HG03469 (cell line): ENCODE data around the gene ZNF30.
"Not testable (repeated sequence)": the region's sequence is repeated elsewhere in the genome, so short reads cannot be mapped to it uniquely, and the experiment has no call there.

Source experiments
- ATAC-seq: cut with Tn5 transposase; IDR thresholded peaks from one replicate; pipeline ENCODE4 v1.9.1; 2021; ENCODE audit warnings: mild to moderate bottlenecking, moderate library complexity, moderate number of reproducible peaks; ENCODE audit not compliant: unreplicated experiment

ZNF30 gene

DNA sequence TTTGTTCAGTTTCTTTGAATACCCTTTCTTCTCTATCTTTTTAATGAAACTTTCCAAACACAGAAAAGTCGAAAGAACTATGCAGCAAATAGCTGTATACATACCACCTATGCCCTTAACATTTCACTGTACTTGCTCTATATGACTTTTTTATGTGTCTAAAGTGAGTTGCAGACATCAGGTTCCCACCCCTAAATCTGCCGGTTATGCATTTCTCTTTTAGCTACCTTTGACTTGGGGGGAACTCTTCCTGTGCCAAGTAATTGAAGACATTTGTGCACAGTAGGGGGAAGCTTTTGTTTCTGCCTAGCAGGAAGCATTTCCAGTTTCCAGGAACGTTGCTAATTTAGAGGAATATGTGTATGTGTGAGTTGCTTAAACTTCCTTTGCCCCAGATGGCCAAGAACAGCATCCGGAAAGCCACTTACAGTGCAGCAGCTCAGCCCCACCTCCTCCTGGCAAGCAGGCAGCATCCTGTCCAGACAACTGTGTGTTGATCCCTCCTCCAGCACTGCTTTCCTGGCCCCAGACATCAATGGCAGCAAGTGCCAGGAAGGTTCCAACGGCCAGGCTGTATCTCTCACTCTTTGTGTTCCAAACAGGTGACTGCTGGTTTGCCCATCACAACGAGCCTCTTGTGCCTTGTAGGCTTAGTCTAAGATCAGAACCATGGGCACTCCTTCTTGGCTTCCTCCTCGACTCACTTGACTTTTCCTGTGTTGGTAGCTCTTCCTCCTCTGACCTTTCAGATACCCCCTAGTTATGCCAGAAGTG is 58.7 kb downstream of the ZNF30 start:
- no peak for ATAC-seq

DNA sequence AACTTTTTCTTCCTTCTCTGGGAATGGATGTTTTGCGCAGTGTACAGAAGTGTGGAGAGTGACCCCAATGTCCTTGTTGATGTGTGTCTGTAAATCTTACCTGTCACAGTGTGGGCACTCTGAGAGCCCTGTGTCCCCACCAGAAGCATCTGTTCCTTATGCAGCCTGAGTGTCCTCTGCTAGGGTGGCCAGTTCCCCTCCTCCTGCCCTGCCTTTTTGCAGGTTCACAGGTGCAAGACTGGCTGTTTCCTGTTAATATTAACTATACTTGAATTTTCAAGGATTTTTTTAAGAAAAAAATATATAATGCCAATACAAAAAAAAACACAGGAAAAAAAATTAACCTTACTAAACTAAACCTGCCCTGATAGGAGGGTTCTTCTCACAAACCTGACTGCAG is 61.4 kb downstream of the ZNF30 start:
- no peak for ATAC-seq

DNA sequence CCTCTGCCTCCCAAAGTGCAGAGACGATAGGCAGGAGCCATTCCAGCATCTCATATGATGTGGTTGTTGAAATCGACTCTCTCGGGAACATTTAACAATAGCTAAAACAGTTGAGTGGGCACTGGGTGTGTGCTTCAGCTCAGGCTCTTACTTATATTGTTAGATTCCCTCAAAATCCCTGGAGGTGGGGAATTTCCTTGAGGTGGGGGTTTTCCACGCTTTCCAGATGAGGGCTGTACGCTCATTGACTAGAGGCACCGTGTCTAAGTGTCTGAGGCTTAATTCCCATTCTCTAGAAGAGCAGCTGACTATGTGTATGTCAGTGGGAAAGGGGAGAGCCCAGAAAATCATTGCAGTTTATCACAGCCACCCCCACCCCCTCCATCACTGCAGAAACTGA is 62.6 kb downstream of the ZNF30 start:
- no peak for ATAC-seq

DNA sequence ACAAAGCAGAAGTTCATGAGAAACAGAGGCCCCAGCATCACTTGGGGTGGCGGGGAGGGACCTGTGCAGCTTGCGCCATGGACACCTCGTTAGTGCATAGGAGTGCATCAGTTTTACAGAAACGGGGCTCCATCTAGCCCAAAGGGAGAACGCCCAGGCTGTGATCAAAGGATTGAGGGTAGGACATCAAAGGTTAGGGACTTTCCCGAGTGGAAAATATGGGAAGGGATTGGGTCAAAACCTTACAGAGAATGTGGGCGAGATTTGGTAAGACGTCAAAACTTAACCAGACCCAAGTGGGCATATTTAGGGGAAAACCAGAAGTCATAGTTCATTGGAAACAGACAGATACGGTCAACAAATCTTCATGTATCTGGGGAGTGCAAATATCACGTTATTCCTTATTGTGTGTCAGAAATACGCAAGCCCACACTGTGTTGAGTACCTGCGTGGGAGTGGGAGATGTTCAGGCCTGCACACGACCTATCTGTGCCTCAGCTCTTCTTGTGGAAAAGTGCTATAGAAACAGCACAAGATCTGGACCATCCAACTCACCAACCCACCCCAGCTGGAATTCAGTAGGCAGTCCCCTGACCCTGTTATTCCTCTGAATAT is 64.0 kb downstream of the ZNF30 start:
- ATAC-seq: no peak

DNA sequence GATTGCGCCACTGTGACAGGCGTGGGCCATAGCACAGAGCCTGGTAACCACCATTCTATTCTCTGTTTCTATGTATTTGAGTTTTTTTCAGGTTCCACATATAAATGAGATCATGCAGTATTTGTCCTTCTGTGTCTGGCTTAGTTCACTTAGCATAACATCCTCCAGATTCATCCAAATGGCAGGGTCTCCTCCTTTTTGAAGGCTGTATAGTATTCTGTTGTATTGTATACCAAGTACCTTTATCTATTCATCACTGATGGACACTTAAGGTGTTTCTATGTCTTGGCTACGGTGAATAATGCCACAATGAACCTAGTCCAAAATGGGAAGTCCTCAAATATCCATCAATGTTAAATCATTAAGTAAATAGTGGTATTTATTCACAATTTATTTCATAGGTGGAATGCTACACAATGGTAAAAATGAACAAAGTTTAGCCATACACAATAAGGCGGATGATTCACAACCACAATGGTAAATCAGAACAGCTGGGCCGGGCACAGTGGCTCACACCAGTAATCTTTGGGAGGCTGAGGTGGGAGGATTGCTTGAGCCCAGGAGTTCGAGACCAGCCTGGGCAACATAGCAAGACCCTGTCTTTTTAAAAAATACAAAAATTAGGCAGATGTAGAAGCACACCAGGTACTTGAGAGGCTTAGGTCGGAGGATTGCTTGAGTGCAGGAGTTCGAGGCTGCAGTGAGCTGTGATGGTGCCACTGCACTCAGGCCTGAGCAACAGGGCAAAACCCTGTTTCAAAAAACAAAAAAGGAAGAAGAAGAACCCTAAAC is 65.0 kb downstream of the ZNF30 start:
- ATAC-seq: no peak

DNA sequence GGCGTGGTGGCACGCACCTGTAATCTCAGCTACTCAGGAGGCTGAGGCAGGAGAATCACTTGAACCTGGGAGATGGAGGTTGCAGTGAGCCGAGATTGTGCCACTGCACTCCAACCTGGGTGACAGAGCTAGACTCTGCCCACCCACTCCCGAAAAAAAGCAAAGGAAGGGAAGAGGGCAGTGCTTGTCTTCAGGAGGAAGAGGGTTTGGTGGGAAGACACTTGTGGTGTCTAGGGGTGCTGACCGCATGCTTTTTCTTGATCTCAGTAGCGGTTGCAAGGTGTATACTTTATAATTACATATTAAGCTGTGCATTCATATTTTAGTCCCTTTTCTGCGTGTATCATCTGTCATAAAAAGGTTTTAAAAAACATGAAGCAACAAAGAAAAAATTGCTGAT is 65.9 kb downstream of the ZNF30 start:
- ATAC-seq: not testable (repeated sequence)

DNA sequence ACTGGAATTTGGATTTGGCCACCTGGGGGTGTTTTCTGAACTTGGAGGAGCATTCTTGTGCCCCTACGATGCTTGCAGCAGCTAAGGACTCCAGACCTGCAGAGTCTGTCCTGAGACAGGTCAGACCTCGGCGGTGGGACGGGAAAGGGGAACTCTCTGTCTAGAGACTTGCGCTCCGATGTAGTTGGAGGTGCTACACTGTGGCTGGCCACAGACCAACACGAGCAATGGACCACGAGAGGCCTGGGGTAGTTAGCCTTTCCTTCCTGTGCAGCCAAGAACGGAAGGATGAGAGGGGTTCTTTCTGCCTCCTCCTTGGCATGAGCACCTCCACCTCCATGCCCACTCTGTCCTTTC is 67.6 kb downstream of the ZNF30 start:
- ATAC-seq: no peak
